ENCODE results near the gene LHX4.
A peak's percentile ranks its signal among the peaks of the same experiment; 100 is the strongest.

The LHX4 gene

DNA sequence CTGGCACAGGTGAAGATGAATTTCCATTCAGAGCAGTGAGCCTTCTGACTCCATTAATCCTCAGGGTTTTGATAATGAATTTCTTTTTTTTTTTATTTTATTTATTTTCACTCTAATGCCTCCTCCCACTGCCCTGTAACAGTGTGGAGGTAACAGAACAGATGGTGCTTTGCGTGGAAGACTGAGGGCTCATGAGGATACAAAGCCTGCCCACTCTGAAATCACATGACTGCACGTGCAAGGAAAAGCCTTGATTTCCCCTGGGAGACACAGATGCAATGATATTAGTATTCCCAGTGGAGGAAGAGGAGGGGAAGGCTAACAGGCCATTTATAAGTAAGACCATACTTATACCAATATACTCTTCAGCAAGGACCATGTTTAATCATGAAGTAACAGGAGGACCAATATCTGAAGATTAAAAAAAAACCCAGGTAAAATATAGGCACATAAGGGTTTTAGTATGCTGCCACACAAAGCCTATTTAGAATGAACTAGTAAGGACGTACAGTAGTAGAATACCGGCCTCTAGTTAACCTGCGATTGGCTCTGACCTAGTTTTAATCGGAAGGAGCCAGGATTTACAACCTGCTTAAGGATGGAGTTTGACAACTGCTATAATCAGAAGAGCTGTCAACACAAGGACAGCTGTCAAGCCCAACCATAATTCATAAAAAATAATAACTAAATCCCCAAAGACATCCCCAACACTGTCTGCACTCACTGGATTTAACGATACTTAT lies 69.6 kb downstream of the LHX4 start:
- no peak for DNase-seq (ENCODE audit: low read depth)

DNA sequence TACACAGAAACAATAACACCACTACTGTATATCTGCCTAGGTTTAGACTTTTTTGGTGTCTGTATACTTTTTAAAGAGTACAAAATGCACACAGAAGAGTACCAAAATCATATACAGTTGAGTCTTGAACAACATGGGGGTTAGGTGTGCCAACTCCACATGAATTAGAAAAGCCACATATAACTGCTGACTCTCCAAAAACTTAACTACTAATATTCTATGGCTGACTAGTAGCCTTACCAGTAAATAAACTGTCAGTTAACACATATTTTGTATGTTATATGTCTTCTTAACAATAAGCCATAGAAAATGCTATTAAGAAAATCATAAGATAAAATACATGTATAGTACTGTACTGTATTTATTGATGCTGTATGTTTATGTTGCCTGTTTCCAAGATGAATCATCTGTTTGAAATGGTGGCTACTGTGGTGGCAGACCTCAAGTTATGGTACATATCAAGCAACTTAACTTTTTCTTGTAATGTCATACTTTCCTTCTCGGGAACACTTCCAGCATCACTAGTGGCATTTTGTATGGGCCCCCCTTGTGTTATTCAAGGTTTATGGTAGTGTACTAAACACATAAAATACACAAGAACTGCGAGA lies 71.2 kb downstream of the LHX4 start:
- DNase-seq (ENCODE audit: low read depth), result no peak

DNA sequence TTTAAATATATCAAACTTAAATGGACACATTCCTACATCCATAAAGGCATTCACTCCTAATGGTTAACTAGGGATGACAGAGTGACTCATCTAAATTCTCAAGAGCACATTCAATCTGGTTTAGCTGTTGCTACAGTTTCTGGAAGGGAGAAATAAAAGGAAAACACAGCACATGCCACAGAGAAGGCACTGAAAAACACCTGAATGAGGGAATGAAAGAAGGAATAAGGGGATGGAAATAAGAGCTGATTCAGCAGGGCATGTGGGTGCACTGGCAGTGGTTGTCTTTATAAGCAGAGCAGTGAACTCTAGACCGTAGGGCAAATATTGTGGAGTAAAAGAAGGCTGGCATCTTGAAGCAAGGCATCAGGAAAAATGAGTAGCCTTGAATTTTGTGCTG lies 79.3 kb downstream of the LHX4 start:
- DNase-seq (ENCODE audit: low read depth), result peak; percentile 23

DNA sequence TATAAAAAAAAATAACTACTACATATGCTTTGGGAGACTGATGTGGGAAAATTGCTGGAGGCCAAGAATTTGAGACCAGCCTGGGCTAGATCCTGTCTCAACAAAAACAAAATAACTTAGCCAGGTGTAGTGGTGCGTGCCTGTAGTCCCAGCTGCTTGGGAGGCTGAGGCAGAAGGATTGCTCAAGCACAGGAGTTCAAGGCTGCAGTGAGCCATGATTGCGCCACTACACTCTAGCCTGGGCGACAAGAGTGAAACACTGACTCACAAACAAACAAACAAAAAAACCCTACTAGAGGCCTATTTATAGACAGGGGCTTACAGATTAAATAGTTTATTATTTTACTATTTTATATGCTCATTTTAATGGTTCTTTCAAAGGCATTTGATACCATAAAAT lies 80.0 kb downstream of the LHX4 start:
- DNase-seq (ENCODE audit: low read depth), result no peak

DNA sequence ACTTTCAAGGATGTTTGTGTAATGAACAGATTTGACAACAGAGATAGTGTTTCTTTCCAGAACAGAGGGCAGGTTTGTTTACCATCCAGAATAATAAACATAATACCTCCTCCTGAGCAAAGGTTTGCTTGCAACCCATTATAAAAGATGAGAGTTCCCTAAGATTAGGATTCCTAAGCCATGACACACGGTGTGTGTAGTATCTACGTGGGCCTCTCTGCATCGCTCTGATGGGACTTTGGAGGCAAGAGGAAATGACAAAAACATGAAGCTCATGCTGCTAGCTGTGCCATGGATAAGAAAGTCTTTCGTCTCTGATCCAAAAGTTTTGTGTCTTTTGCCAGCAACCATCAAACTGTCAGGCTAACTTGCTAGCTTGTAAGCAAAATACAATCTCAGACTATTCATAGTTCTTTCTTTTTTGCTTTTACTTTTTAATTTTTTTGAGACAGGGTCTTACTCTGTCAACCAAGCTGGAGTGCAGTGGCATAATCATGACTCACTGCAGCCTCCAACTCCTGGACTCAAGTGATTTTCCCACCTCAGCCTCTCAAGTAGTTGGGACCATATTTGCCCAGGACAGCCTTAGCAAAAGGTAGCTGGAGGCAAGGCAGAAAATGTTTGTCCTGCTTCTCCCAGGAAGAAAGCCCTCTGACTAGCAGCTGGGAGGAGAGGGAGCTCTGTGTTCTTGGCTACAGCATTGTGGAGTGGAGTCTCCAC lies 81.1 kb downstream of the LHX4 start:
- DNase-seq (ENCODE audit: low read depth), result peak; percentile 28

DNA sequence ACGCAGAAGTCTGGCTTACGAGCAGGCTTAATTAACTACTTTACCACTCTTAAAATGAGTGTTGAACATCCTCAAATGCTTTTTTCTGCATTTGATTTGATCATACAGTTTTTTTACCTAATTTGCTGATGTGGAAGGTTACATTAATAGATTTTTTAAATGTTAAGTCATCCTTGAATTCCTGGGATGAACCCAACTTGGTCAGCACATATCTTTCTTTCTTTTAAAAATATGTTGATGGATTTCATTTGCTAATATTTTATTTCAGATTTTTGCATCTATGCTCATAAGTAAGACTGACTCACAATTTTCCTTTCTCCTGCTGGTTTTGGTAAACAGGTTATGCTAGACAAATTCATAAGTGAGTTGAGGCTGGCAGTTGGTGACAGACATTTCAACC lies 82.9 kb downstream of the LHX4 start:
- DNase-seq (ENCODE audit: low read depth), result no peak

DNA sequence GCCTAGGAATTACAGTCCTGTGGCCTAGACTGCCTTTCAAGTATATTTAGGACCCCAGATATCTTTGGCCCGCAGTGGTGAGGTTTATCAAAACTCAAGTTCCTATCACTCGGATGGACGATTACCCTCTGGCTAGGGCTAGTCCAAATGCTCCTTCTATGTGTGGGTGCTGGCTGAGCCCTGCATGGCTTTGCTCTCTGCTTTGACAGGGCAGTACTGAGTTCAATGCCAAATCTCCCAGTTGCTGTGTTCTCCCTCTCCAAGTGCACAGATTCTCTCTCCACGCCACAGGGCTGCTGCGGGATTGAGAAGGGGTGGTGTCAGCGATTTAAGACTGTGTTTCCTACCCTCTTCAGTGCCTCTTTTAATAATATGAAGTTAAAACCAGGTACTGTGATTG lies 97.0 kb downstream of the LHX4 start:
- DNase-seq (ENCODE audit: low read depth), result no peak

Data from HS-5 (cell line).